IPS DF 6.9 (cell line): ENCODE measurements around the gene PIK3IP1.

Source experiments
- DNase-seq: peaks from one replicate; pipeline ENCODE4 v3.0.0-alpha.2; 2013; ENCODE audit warnings: low read depth, low spot score
- H3K27ac ChIP-seq: one replicate; pipeline ENCODE4 v1.5.1; 2013; ENCODE audit warnings: low read length, control low read depth
- H3K27me3 ChIP-seq: 2 replicates; pipeline ENCODE4 v1.6.1; 2013; ENCODE audit warnings: mild to moderate bottlenecking, low read length; ENCODE audit not compliant: control insufficient read depth, insufficient read depth
- H3K36me3 ChIP-seq: 2 replicates; pipeline ENCODE4 v1.6.1; 2013; ENCODE audit warnings: low read length; ENCODE audit not compliant: control insufficient read depth, insufficient read depth
- H3K4me1 ChIP-seq: 2 replicates; pipeline ENCODE4 v1.6.1; 2013; ENCODE audit warnings: low read length; ENCODE audit not compliant: control insufficient read depth, insufficient read depth
- H3K4me3 ChIP-seq: 2 replicates; pipeline ENCODE4 v1.5.1; 2013; ENCODE audit warnings: mild to moderate bottlenecking, low read length
- H3K9me3 ChIP-seq: 2 replicates; pipeline ENCODE4 v1.6.1; 2013; ENCODE audit warnings: low read length, inconsistent platforms; ENCODE audit not compliant: control insufficient read depth, insufficient read depth
- WGBS: extraction: QIAGEN DNeasy Blood & Tissue Kit; methylation state at CpG from one replicate; pipeline ENCODE4 v1.1.7; 2013; ENCODE audit warnings: mixed read lengths, missing lambda C conversion rate; ENCODE audit not compliant: insufficient read length, insufficient coverage; 5-methylcytosine and 5-hydroxymethylcytosine counted together

PIK3IP1 gene

DNA sequence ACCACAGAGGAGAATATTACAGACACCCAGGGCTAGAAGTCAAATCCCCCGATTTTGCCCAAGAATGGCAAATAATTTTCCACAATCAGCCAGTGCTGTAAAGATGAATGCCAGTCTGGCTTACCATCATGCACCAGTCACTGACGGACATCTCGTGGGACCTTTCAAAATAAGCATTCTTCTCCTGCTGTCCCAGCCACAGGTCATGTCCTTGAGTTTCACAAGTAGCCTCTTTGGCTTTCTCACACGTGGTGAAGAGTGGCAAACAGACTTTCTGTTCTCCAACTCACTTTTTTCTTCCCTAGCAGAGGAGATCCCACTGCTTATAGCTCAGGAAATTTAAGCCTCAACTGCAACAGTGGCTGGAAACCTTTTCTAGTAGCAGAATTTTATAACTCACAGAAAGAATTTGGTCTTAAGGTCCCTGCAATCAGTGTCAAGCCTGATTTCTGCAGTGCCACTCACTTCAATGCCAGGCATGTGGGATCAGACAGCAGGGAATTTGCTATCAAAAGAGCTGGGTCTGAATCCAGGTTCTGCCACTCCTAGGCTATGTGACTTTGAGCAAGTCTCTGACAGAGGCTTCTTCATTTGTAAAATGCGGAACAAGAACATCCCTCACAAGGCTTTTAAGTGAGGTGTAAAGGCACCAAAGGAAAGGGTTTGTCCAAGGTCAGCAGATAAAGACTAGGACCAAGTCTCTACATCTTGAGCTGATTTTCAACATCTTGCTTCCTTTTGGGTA lies 3.6 kb downstream of the PIK3IP1 start:
- DNase-seq = no peak
- Histone ChIP-seq H3K4me3 (no peak overlapping the region), H3K9me3 (no peaks in the 10 kb centered on the region), H3K4me1 (0 out of 2 replicates have a peak, but pooled peaks cover 1% of the 10 kb centered on the region), H3K36me3 (no peaks in the 10 kb centered on the region), H3K27ac (no peak overlapping the region), H3K27me3 (no peaks in the 10 kb centered on the region; the same call in 1 of the 2 replicates)
- no CpG with 5 or more reads among the region's 5 CpGs for WGBS

- Histone ChIP-seq H3K4me3 (no peak overlapping the region), H3K27ac (no peak overlapping the region), H3K9me3 (no peaks in the 10 kb centered on the region), H3K4me1 (0 out of 2 replicates have a peak, but pooled peaks cover 1% of the 10 kb centered on the region), H3K27me3 (no peaks in the 10 kb centered on the region; the same call in 1 of the 2 replicates), H3K36me3 (no peaks in the 10 kb centered on the region)
- no peak for DNase-seq
- WGBS = no CpG with 5 or more reads among the region's 6 CpGs
Observed at GRCh38 chr22:31287818-31288495, 4.3 kb downstream of the PIK3IP1 start.

- no CpG with 5 or more reads among the region's 8 CpGs for WGBS
- no peaks in the 10 kb centered on the region for H3K9me3 ChIP-seq
- H3K4me3 ChIP-seq = no peak overlapping the region
- no peak for DNase-seq
- H3K27me3 ChIP-seq = no peaks in the 10 kb centered on the region; the same call in 1 of the 2 replicates
- H3K27ac ChIP-seq = no peak overlapping the region
- H3K36me3 ChIP-seq = no peaks in the 10 kb centered on the region
- H3K4me1 ChIP-seq = 0 out of 2 replicates have a peak, but pooled peaks cover 1% of the 10 kb centered on the region
Observed at GRCh38 chr22:31286360-31287255, 5.7 kb downstream of the PIK3IP1 start.

DNA sequence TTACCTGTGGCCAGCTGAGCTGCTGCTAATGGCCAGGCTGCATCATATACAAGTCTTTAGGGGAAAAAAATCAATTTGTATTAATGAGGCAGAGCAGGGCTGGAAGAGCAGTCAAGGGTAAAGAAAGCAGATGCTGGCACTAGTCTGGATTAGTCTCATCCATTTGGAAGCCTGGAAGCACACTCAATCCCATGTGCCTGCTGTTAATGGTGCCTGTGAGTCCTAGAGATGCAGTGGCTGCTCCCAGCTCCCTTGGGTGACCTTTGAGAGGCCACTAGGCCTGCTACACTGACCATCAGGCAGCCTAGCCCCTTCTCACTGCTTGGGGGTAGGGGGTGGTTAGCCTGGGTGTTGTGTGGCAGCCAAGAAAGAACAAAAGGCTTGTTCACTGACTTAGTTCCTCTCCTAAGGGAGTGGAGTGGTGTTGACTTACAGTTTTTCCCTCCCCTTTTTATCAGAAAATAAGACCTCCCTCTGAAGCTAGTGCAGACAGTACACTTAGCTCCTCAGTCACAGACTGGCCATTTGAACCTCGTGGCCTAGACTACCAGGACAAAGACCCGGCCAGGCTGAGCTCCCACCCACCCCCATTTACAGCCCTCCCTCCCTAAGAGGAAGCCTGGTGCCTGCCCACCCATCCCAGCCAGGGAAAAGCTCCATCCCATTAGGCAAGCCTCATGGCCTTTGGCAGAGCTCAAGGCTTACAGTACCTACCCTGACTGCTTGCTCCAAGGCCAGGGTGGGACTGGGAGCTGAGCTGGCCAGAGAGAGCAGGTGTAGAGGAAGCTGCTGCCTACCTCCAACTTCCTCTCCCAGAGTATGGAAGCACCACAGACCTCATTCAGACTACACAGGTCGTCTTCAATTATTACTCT lies 7.8 kb downstream of the PIK3IP1 start:
- Histone ChIP-seq H3K9me3 (no peaks in the 10 kb centered on the region), H3K27ac (no peak overlapping the region), H3K4me1 (0 out of 2 replicates have a peak, but pooled peaks cover 1% of the 10 kb centered on the region), H3K4me3 (no peak overlapping the region), H3K36me3 (no peaks in the 10 kb centered on the region), H3K27me3 (no peaks in the 10 kb centered on the region)
- DNase-seq = no peak
- no CpG with 5 or more reads among the region's 3 CpGs for WGBS

DNA sequence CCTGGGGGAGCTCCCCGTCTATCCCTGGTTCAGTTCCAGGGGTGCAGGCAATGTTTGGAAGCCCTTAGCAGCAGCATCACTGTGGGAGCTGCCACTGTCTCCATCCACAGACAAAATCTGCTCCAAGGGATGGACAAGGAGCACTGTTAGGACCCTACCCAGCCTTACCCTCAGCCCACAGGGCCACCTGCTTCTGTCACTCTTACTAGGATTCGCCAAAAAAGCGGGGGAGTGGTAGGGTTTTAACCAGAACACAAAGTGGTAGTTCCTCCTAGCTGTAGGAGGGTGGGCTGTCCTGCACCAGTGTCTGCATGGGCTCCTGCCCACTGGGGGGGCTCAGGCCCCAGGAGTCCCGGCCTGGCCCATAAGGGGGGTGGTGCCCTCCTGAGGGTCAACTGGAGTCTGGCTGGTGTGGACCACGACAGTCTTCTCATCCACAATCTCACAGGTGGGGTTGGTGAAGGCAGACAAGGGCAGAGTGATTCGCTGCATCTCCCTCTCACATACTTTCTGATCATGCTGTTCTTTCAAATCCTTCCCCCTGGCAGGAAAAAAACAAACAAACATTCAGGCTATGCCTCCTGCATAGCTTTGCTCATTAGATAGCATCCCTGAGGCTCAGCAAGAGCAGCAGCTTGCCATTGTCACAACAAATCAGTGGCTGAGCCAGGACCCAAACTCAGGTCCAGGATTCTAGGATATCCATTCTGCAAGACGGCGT lies 9.4 kb downstream of the PIK3IP1 start:
- H3K4me1 ChIP-seq = 0 out of 2 replicates have a peak, but pooled peaks cover 1% of the 10 kb centered on the region
- no CpG with 5 or more reads among the region's 8 CpGs for WGBS

DNA sequence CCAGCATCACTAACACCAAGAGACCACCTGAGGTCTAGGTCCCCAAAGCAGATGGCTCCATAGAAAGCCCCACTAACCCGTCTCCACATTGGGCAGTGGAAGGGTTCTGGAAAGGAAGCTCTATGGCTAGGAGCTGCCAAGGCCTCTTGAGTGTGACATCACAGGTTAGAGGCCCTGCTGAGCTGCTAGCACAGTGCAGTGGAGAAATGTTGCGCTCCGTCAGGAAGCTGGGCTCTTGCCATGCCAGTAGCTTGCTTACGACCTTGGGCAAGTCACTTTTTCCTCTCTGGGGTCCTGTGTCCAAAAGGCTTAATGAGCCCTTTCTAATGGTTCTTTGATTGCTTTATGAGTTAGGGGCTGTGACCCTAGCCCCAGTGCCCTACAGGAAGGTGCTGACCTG lies 10.6 kb downstream of the PIK3IP1 start:
- no peak overlapping the region for H3K4me3 ChIP-seq
- WGBS = no CpG with 5 or more reads among the region's 4 CpGs
- H3K36me3 ChIP-seq = no peaks in the 10 kb centered on the region

More for the DNA sequence above, 9.4 kb downstream of the PIK3IP1 start:
- no peak overlapping the region for H3K27ac ChIP-seq
- H3K36me3 ChIP-seq = no peaks in the 10 kb centered on the region
- no peak overlapping the region for H3K4me3 ChIP-seq
- H3K9me3 ChIP-seq = no peaks in the 10 kb centered on the region
- DNase-seq = no peak
- H3K27me3 ChIP-seq = no peaks in the 10 kb centered on the region

GRCh38 chr22:31279821-31280505 lies 12.3 kb downstream of the PIK3IP1 start:
- no peaks in the 10 kb centered on the region for H3K9me3 ChIP-seq
- H3K27me3 ChIP-seq = no peaks in the 10 kb centered on the region
- 0 out of 2 replicates have a peak, but pooled peaks cover 1% of the 10 kb centered on the region for H3K4me1 ChIP-seq
- peaks cover 3% of the 10 kb centered on the region; the same call in 1 of the 2 replicates for H3K36me3 ChIP-seq
- no peak for DNase-seq
- H3K4me3 ChIP-seq = no peak overlapping the region
- H3K27ac ChIP-seq = no peak overlapping the region

More for the DNA sequence above, 10.6 kb downstream of the PIK3IP1 start:
- DNase-seq = no peak
- Histone ChIP-seq H3K9me3 (no peaks in the 10 kb centered on the region), H3K27ac (no peak overlapping the region), H3K27me3 (no peaks in the 10 kb centered on the region), H3K4me1 (0 out of 2 replicates have a peak, but pooled peaks cover 1% of the 10 kb centered on the region)

DNA sequence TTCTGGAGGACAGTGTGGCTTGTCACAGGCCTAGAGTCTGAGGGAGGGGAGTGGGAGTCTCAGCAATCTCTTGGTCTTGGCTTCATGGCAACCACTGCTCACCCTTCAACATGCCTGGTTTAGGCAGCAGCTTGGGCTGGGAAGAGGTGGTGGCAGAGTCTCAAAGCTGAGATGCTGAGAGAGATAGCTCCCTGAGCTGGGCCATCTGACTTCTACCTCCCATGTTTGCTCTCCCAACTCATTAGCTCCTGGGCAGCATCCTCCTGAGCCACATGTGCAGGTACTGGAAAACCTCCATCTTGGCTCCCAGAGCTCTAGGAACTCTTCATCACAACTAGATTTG lies 13.0 kb downstream of the PIK3IP1 start:
- H3K36me3 ChIP-seq = peaks cover 4% of the 10 kb centered on the region; the same call in 1 of the 2 replicates

More for the DNA sequence above, 13.0 kb downstream of the PIK3IP1 start:
- Histone ChIP-seq H3K9me3 (no peaks in the 10 kb centered on the region), H3K4me3 (no peak overlapping the region), H3K27ac (no peak overlapping the region), H3K27me3 (no peaks in the 10 kb centered on the region), H3K4me1 (no peaks in the 10 kb centered on the region)
- DNase-seq = no peak
